NCI-H128 (cell line): ENCODE data around the gene LCE1F.

Source experiments
- DNase-seq: peaks from one replicate; lab custom pipeline; 2025; ENCODE audit not compliant: unreplicated experiment; lab: John Stamatoyannopoulos, UW

Gene LCE1F

GRCh38 chr1:152770411-152770810, 4.5 kb upstream of the LCE1F start:
- DNase-seq, result no peak

- no peak for DNase-seq
Measured at GRCh38 chr1:152776361-152776760, 1.4 kb downstream of the LCE1F start.

- DNase-seq, result no peak
Measured at GRCh38 chr1:152777510-152778137, 2.7 kb downstream of the LCE1F start.

- no peak for DNase-seq
Measured at GRCh38 chr1:152783095-152783494, 8.2 kb downstream of the LCE1F start.

GRCh38 chr1:152786077-152786476, 11.1 kb downstream of the LCE1F start, which contains the start of gene LCE1E:
TSS of gene LCE1E (plus strand) at chr1:152786257. CDS start at chr1:152787300, 1,043 bp downstream.
- DNase-seq, result no peak

GRCh38 chr1:152795686-152796085, 20.7 kb downstream of the LCE1F start:
- DNase-seq, result no peak

- no peak for DNase-seq
Measured at GRCh38 chr1:152796421-152796820, 21.5 kb downstream of the LCE1F start, which contains the start of gene LCE1D. TSS of gene LCE1D (plus strand) at chr1:152796721. CDS start at chr1:152797795, 1,074 bp downstream.

GRCh38 chr1:152801333-152801732, 26.4 kb downstream of the LCE1F start:
- no peak for DNase-seq

- DNase-seq, result no peak
Measured at GRCh38 chr1:152806576-152806975, 31.6 kb downstream of the LCE1F start, which contains the start of gene LCE1C. TSS of gene LCE1C (minus strand) at chr1:152806651. CDS start at chr1:152805478, 1,173 bp downstream.

GRCh38 chr1:152811050-152811449, 36.1 kb downstream of the LCE1F start:
- no peak for DNase-seq

- DNase-seq, result no peak
Measured at GRCh38 chr1:152811671-152812070, 36.7 kb downstream of the LCE1F start, which contains the start of gene LCE1B. TSS of gene LCE1B (plus strand) at chr1:152811971. CDS start at chr1:152812447, 476 bp downstream.

GRCh38 chr1:152817309-152817708, 42.4 kb downstream of the LCE1F start:
- DNase-seq, result no peak

GRCh38 chr1:152823294-152823693, 48.4 kb downstream of the LCE1F start:
- no peak for DNase-seq

- no peak for DNase-seq
Measured at GRCh38 chr1:152824964-152825363, 50.0 kb downstream of the LCE1F start.
